Hepatocyte (in vitro differentiated cells): Measurements from ENCODE around the gene CBFA2T3. TPM values are rescaled to one million over a fixed set of nuclear protein-coding genes. Genes with fewer than 3 reads are reported as not detected.

ENCODE experiments used
- DNase-seq: peaks from one replicate; pipeline ENCODE4 v3.0.0-alpha.2; 2016; ENCODE audit warnings: low spot score
- H2AFZ ChIP-seq: fragments of 200-600 bp; sonication (generic); 2 replicates; pipeline ENCODE4 v1.6.0; 2016; ENCODE audit warnings: antibody characterized with exemption, mild to moderate bottlenecking
- H3K27ac ChIP-seq: fragments of 200-600 bp; sonication (generic); 2 replicates; pipeline ENCODE4 v1.5.1; 2016; ENCODE audit warnings: mild to moderate bottlenecking
- H3K27me3 ChIP-seq: fragments of 200-600 bp; sonication (generic); 2 replicates; pipeline ENCODE4 v1.6.1; 2016
- H3K36me3 ChIP-seq: fragments of 200-600 bp; sonication (generic); replicated peaks from 2 replicates; pipeline ENCODE4 v1.5.1; 2016; ENCODE audit warnings: low read depth; ENCODE audit not compliant: insufficient read depth
- H3K4me1 ChIP-seq: fragments of 200-600 bp; sonication (generic); 2 replicates; pipeline ENCODE4 v1.5.1; 2016; ENCODE audit warnings: mild to moderate bottlenecking, moderate library complexity; ENCODE audit not compliant: insufficient read depth
- H3K4me2 ChIP-seq: fragments of 200-600 bp; sonication (generic); 2 replicates; pipeline ENCODE4 v1.6.0; 2016
- H3K4me3 ChIP-seq: fragments of 200-600 bp; sonication (generic); 2 replicates; pipeline ENCODE4 v1.5.1; 2016; ENCODE audit warnings: mild to moderate bottlenecking
- H3K79me2 ChIP-seq: fragments of 200-600 bp; sonication (generic); 2 replicates; pipeline ENCODE4 v1.6.0; 2017; ENCODE audit warnings: mild to moderate bottlenecking
- H3K9me2 ChIP-seq: fragments of 200-600 bp; sonication (generic); replicated peaks from 2 replicates; pipeline ENCODE4 v1.6.0; 2017; ENCODE audit warnings: mild to moderate bottlenecking; ENCODE audit not compliant: insufficient read depth
- H3K9me3 ChIP-seq: fragments of 200-600 bp; sonication (generic); 2 replicates; pipeline ENCODE4 v1.5.1; 2016; ENCODE audit warnings: low read depth, mild to moderate bottlenecking
- H4K20me1 ChIP-seq: fragments of 200-600 bp; sonication (generic); 2 replicates; pipeline ENCODE4 v1.6.0; 2016; ENCODE audit warnings: mild to moderate bottlenecking; ENCODE audit not compliant: insufficient read depth, poor library complexity, severe bottlenecking
- CTCF ChIP-seq: fragments of 200-600 bp; sonication (generic); IDR thresholded peaks from 2 replicates; pipeline ENCODE4 v1.5.1; 2016; ENCODE audit warnings: antibody characterized with exemption, mild to moderate bottlenecking; ENCODE audit not compliant: poor library complexity
- EZH2 ChIP-seq: fragments of 200-600 bp; sonication (generic); IDR thresholded peaks from 2 replicates; pipeline ENCODE4 v1.6.1; 2016; ENCODE audit warnings: antibody characterized with exemption, mild to moderate bottlenecking, borderline replicate concordance
- EZH2phosphoT487 ChIP-seq: fragments of 200-600 bp; sonication (generic); IDR thresholded peaks from one replicate; pipeline ENCODE4 v1.6.1; 2018; ENCODE audit warnings: antibody characterized with exemption, mild to moderate bottlenecking, low read depth, moderate library complexity; ENCODE audit not compliant: unreplicated experiment, severe bottlenecking
- WGBS: methylation state at CpG from one replicate; pipeline ENCODE4 v1.1.6; 2016; ENCODE audit warnings: low lambda C conversion rate; ENCODE audit errors: missing lambda C conversion rate; 5-methylcytosine and 5-hydroxymethylcytosine counted together
- polyA plus RNA-seq: library from polyadenylated mRNA; unstranded; fragments of >200 nt; fragmentation: Nextera tagmentation; extraction: Ambion mirVana; gene quantifications from 2 replicates; pipeline ENCODE4 v1.2.1, GENCODE V29; 2016
- total RNA-seq: library from RNA; depleted of rRNA; stranded (reverse); fragments of >200 nt; gene quantifications from 2 replicates; pipeline ENCODE4 v1.2.3, GENCODE V29; 2014

Gene CBFA2T3
- total and polyA plus RNA-seq, 2 experiments from 2014 or later: 0.07 to 1.5 TPM

GRCh38 chr16:89013111-89013510, 36.1 kb upstream of the CBFA2T3 start:
- no peak overlapping the region for H3K4me3 ChIP-seq
- H3K79me2 ChIP-seq: no peaks in the 10 kb centered on the region
- no peaks in the 10 kb centered on the region for H3K9me2 ChIP-seq
- H3K4me1 ChIP-seq: no peaks in the 10 kb centered on the region
- no peak overlapping the region for H3K27ac ChIP-seq
- no peak overlapping the region for H2AFZ ChIP-seq
- WGBS: 57% methylated on average over 6 of the region's 6 CpGs
- H4K20me1 ChIP-seq: no peaks in the 10 kb centered on the region
- no peaks in the 10 kb centered on the region for H3K27me3 ChIP-seq
- no peaks in the 10 kb centered on the region for H3K36me3 ChIP-seq
- no peak for TF ChIP-seq EZH2phosphoT487
- TF ChIP-seq CTCF: no peak
- no peak for TF ChIP-seq EZH2
- DNase-seq: no peak
- no peaks in the 10 kb centered on the region for H3K9me3 ChIP-seq
- no peak overlapping the region for H3K4me2 ChIP-seq

- 69% methylated on average over 2 of the region's 2 CpGs for WGBS
- H3K36me3 ChIP-seq: no peaks in the 10 kb centered on the region
- no peak overlapping the region for H3K4me3 ChIP-seq
- no peak overlapping the region for H3K4me2 ChIP-seq
- H3K9me3 ChIP-seq: no peaks in the 10 kb centered on the region
- DNase-seq: no peak
- TF ChIP-seq EZH2 (no peak), CTCF (no peak), EZH2phosphoT487 (no peak)
- H3K27ac ChIP-seq: no peak overlapping the region
- H4K20me1 ChIP-seq: no peaks in the 10 kb centered on the region
- no peaks in the 10 kb centered on the region for H3K4me1 ChIP-seq
- no peaks in the 10 kb centered on the region for H3K79me2 ChIP-seq
- H3K27me3 ChIP-seq: peaks cover 1% of the 10 kb centered on the region
- H2AFZ ChIP-seq: no peak overlapping the region
- H3K9me2 ChIP-seq: no peaks in the 10 kb centered on the region
Observed at GRCh38 chr16:89012622-89012995, 35.6 kb upstream of the CBFA2T3 start.

GRCh38 chr16:89011909-89012621, 35.1 kb upstream of the CBFA2T3 start:
- Histone ChIP-seq H3K9me3 (no peaks in the 10 kb centered on the region), H3K27me3 (peaks cover 6% of the 10 kb centered on the region), H3K79me2 (no peaks in the 10 kb centered on the region), H3K9me2 (no peaks in the 10 kb centered on the region), H3K4me3 (no peak overlapping the region), H3K4me1 (no peaks in the 10 kb centered on the region), H3K4me2 (no peak overlapping the region), H2AFZ (no peak overlapping the region), H4K20me1 (no peaks in the 10 kb centered on the region), H3K36me3 (no peaks in the 10 kb centered on the region), H3K27ac (no peak overlapping the region)
- no CpG with 5 or more reads among the region's 4 CpGs for WGBS
- no peak for TF ChIP-seq EZH2
- no peak for TF ChIP-seq CTCF
- TF ChIP-seq EZH2phosphoT487: no peak
- no peak for DNase-seq
